ENCODE data around the gene LYZL1.
"Not testable (repeated sequence)": the region's sequence is repeated elsewhere in the genome, so short reads cannot be mapped to it uniquely, and the experiment has no call there.

Gene LYZL1

GRCh38 chr10:29316308-29317026, 27.6 kb downstream of the LYZL1 start:
- DNase-seq (ENCODE audit: low read depth) = no peak
- no peak overlapping the region for H3K4me3 ChIP-seq (ENCODE audit: low read depth, low read length)
- no peak for TF ChIP-seq CTCF (conservative IDR thresholded peaks at IDR 0.05; ENCODE audit: low read depth, low read length)

- H3K4me3 ChIP-seq (ENCODE audit: low read depth, low read length) = no peak overlapping the region
- no peak for TF ChIP-seq CTCF (conservative IDR thresholded peaks at IDR 0.05; ENCODE audit: low read depth, low read length)
- DNase-seq (ENCODE audit: low read depth) = peak; percentile 53
Measured at GRCh38 chr10:29317027-29317420, 28.2 kb downstream of the LYZL1 start.

GRCh38 chr10:29317423-29318021, 28.7 kb downstream of the LYZL1 start:
- no peak overlapping the region for H3K4me3 ChIP-seq (ENCODE audit: low read depth, low read length)
- DNase-seq (ENCODE audit: low read depth) = no peak
- no peak for TF ChIP-seq CTCF (conservative IDR thresholded peaks at IDR 0.05; ENCODE audit: low read depth, low read length)

- TF ChIP-seq CTCF (conservative IDR thresholded peaks at IDR 0.05; ENCODE audit: low read depth, low read length) = peak; percentile 9
- peak; percentile 64 for DNase-seq (ENCODE audit: low read depth)
- not testable (repeated sequence) for H3K4me3 ChIP-seq (ENCODE audit: low read depth, low read length)
Measured at GRCh38 chr10:29318141-29319071, 29.5 kb downstream of the LYZL1 start.

GRCh38 chr10:29319205-29319781, 30.4 kb downstream of the LYZL1 start:
- TF ChIP-seq CTCF (conservative IDR thresholded peaks at IDR 0.05; ENCODE audit: low read depth, low read length) = no peak
- no peak overlapping the region for H3K4me3 ChIP-seq (ENCODE audit: low read depth, low read length)
- no peak for DNase-seq (ENCODE audit: low read depth)

GRCh38 chr10:29320680-29321121, 31.8 kb downstream of the LYZL1 start:
- H3K4me3 ChIP-seq (ENCODE audit: low read depth, low read length) = not testable (repeated sequence)
- peak; percentile 46 for DNase-seq (ENCODE audit: low read depth)

GRCh38 chr10:29321656-29322055, 32.8 kb downstream of the LYZL1 start:
- DNase-seq (ENCODE audit: low read depth) = no peak
- no peak overlapping the region for H3K4me3 ChIP-seq (ENCODE audit: low read depth, low read length)
- no peak for TF ChIP-seq CTCF (conservative IDR thresholded peaks at IDR 0.05; ENCODE audit: low read depth, low read length)
